ENCODE measurements around the gene ETFB. TPM values are rescaled to one million over a fixed set of nuclear protein-coding genes. Genes with fewer than 3 reads are reported as not detected.

Gene ETFB
- total RNA-seq, 2 donors from 2014 or later = 32.7 to 56.5 TPM

- no peaks in the 10 kb centered on the region for H3K4me1 ChIP-seq (ENCODE audit: control insufficient read depth in 1 of 2, low read depth in 2 of 2)
Observed at GRCh38 chr19:51354742-51355148, 11.4 kb downstream of the ETFB start.

GRCh38 chr19:51354103-51354741, 12.0 kb downstream of the ETFB start:
- ATAC-seq (ENCODE audit: insufficient number of reproducible peaks, low FRiP score, low read depth) (no peak), DNase-seq (ENCODE audit: low spot score) (no peak)
- Histone ChIP-seq H3K4me1 (ENCODE audit: control insufficient read depth in 1 of 2, low read depth in 2 of 2) (no peaks in the 10 kb centered on the region), H3K4me3 (no peak overlapping the region), H3K27ac (no peak overlapping the region), H3K9me3 (no peaks in the 10 kb centered on the region), H3K27me3 (replicated peaks; ENCODE audit: insufficient read depth) (no peaks in the 10 kb centered on the region), H3K36me3 (peaks cover 19% of the 10 kb centered on the region)
- no peak for TF ChIP-seq CTCF (IDR thresholded peaks at IDR 0.05)

More at GRCh38 chr19:51354742-51355148, 11.4 kb downstream of the ETFB start:
- H3K36me3 ChIP-seq = peaks cover 19% of the 10 kb centered on the region
- no peak for TF ChIP-seq CTCF (IDR thresholded peaks at IDR 0.05)
- no peak overlapping the region for H3K27ac ChIP-seq
- H3K4me3 ChIP-seq = no peak overlapping the region
- H3K9me3 ChIP-seq = no peaks in the 10 kb centered on the region
- ATAC-seq (ENCODE audit: insufficient number of reproducible peaks, low FRiP score, low read depth) (no peak), DNase-seq (ENCODE audit: low spot score) (no peak)
- no peaks in the 10 kb centered on the region for H3K27me3 ChIP-seq (replicated peaks; ENCODE audit: insufficient read depth)

DNA sequence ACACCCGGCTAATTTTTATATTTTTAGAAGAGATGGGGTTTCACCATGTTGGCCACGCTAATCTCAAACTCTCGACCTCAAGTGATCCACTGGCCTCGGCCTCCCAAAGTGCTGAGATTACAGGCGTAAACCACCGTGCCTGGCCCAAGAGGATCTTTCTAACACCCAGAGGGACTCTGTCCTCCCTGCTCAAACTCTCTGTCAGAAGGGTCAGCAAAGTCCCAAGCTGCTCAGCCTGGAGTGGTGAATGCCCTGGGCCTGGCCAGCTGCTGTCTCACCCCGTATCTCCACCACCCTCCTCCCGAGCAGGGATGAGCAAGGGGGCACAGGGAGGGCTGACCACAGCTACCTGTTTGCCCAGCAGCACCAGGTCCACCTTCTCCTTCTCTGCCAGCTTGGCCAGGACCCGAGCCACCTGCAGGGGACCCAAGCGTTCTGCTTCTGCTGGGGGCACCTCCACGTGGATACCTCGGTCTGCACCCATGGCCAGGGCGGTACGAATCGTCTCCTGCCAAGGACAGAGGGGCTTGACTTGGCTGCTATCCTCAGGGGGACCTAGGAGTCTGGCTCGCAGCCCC, 13.3 kb downstream of the ETFB start:
- DNase-seq (ENCODE audit: low spot score) (no peak), ATAC-seq (ENCODE audit: insufficient number of reproducible peaks, low FRiP score, low read depth) (no peak)
- no peaks in the 10 kb centered on the region for H3K9me3 ChIP-seq
- no peak overlapping the region for H3K27ac ChIP-seq
- no peaks in the 10 kb centered on the region for H3K27me3 ChIP-seq (replicated peaks; ENCODE audit: insufficient read depth)
- peaks cover 19% of the 10 kb centered on the region for H3K36me3 ChIP-seq
- H3K4me3 ChIP-seq = no peak overlapping the region
- no peak for TF ChIP-seq CTCF (IDR thresholded peaks at IDR 0.05)
- H3K4me1 ChIP-seq (ENCODE audit: control insufficient read depth in 1 of 2, low read depth in 2 of 2) = no peaks in the 10 kb centered on the region

DNA sequence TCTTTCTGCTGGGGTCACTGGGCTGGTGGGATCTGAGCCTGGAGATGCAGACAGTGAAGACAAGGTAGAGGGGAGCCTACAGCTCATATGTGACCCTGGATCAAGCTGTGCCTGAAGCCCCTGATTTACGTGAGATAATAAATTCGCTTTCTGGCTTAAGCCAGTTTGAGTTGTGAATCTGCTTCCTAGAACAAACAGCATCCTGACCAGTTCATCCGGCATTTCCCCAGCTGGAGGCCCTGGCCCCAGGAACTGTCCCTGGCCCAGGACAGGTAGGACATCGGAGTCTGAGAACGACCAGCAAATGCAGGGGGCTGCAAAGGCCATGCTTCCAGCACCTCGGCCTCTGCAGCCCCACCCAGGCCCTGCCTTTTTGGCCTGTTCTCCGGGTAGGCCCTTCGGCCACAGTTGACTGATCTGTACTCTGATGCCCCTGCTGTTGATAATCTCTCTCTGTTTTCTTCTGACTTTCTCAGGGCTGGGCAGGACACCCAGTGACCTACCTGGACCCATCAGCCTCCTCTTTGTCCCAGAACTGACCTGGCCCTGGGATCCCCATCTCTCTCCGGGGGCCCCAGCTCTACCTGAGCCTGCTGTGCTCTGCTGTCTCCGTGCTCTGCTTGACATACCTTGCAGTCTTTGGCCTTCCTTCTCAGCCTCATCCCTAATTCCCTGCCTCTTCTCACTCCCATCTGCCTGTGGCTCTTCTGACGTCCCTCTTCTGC, 14.8 kb downstream of the ETFB start:
- TF ChIP-seq CTCF (IDR thresholded peaks at IDR 0.05) = no peak
- no peaks in the 10 kb centered on the region for H3K4me1 ChIP-seq (ENCODE audit: control insufficient read depth in 1 of 2, low read depth in 2 of 2)
- H3K27ac ChIP-seq = no peak overlapping the region
- H3K36me3 ChIP-seq = peaks cover 19% of the 10 kb centered on the region
- H3K27me3 ChIP-seq (replicated peaks; ENCODE audit: insufficient read depth) = no peaks in the 10 kb centered on the region
- DNase-seq (ENCODE audit: low spot score) (no peak), ATAC-seq (ENCODE audit: insufficient number of reproducible peaks, low FRiP score, low read depth) (no peak)
- H3K9me3 ChIP-seq = no peaks in the 10 kb centered on the region
- no peak overlapping the region for H3K4me3 ChIP-seq

- DNase-seq (ENCODE audit: low spot score) (no peak), ATAC-seq (ENCODE audit: insufficient number of reproducible peaks, low FRiP score, low read depth) (no peak)
- Histone ChIP-seq H3K27me3 (replicated peaks; ENCODE audit: insufficient read depth) (no peaks in the 10 kb centered on the region), H3K4me1 (ENCODE audit: control insufficient read depth in 1 of 2, low read depth in 2 of 2) (no peaks in the 10 kb centered on the region), H3K27ac (no peak overlapping the region), H3K36me3 (peaks cover 25% of the 10 kb centered on the region), H3K9me3 (no peaks in the 10 kb centered on the region), H3K4me3 (no peak overlapping the region)
- TF ChIP-seq CTCF (IDR thresholded peaks at IDR 0.05) = no peak
Observed at GRCh38 chr19:51347209-51347928, 18.8 kb downstream of the ETFB start.
